HG03558 (cell line): ENCODE measurements around the gene AQP6.

ENCODE experiments used
- ATAC-seq: cut with Tn5 transposase; IDR thresholded peaks from one replicate; pipeline ENCODE4 v1.9.1; 2021; ENCODE audit warnings: moderate number of reproducible peaks; ENCODE audit not compliant: unreplicated experiment; ENCODE audit errors: extremely low read depth

AQP6 gene

GRCh38 chr12:49942921-49943624, 29.7 kb upstream of the AQP6 start:
- no peak for ATAC-seq

- ATAC-seq, result no peak
These were observed 29.2 kb upstream of the AQP6 start for GRCh38 chr12:49943625-49943960.

GRCh38 chr12:49944046-49944445, 28.7 kb upstream of the AQP6 start:
- no peak for ATAC-seq

DNA sequence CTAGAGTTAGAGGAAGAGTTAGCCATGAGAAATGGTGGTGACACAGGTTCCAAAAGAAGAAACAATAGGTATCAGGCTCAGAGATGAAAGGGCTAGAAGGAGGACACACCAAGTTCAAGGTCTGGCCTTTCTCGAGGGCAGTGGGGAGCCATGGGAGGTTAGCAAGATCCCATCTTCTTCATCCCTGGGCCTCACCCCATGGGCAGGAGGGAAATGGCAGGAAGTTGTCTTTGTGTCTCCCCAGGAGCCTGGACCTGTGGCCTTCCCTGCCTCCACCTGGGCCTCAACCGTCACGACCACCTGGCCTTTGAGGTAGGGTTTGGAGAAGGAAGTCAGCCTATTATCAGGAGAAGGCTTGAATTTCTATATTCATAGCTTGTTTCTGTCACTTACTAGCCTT, 28.0 kb upstream of the AQP6 start:
- no peak for ATAC-seq

DNA sequence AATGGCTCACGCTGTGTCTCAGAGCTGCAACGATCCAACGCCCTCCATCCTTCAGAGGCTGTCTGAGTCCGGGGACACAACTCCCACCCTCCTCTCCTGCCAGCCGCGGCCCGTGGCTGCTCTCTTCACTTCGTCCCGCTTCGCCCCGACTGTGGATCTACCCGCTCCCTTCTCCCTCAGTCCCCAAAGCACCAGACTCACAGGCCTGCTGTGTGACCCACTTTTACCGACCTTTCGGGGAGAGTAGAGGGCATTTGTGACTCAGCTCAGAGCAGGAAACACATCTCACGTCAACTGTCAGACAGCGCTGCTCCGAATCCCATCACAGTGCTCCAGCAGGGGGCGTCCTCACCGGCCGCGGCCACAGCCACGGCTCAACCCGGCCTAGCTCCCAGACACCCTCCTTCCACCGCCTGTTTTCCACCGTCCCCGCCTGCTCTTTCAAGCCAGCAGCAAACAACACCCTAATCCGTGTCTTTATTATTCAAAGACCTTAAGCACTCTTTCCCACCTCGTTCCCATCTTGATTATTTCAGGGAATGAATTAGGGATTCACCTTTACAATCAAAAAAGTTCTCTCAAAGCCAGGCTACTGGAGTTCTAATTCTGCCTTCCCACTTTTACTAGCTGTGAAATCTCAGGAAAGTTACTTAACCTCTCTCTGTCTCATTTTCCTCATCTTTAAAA, 27.2 kb upstream of the AQP6 start:
- ATAC-seq, result no peak

DNA sequence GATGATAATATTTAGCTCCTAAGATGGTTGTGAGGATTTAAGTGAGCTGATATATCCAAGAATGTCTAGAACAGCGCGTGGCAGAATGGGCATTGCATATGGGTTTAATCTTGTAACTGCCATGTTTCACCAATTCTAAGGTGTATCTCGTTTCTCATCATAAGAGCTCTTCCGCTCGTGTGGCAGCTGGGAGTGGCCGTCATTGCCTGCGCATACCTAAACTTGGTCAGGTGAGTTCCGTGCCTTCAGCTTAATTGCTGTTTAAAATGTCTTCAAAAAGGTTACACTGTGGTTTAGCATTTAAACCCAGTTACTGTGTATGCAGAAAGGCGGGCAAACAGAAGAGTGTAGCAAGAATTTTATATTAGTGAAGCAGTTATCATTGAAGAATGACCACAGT, 26.7 kb upstream of the AQP6 start:
- ATAC-seq, result no peak

GRCh38 chr12:49946497-49946896, 26.2 kb upstream of the AQP6 start:
- ATAC-seq, result no peak

DNA sequence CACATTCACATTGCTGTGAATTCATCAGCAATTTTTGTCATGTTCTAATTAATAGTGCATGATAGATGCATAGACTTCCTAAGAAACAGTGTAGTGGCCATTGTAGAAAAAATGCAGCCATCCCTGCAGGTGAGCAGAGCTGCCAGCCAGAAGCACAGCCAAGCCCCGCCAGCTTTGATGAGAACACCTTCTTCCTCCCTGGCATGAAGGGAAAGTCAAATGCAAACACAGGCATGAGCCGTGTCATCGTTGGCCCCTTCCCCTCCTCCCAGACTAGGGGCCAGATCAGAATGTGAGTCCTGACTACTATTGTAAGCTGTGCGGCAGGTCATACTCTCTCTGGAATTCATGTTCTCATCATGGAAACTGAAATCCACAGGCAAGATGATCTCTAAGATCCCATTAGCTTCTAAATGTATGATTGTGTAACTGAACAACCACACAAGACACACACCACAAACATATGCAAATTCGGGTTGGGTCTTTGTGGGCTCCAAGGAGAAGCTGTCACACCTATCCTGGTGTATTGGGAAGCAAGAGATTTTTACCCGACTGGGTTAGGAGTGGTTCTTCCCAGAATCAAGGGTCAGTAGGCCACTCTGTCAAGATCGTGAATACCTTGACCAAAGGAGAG, 25.0 kb upstream of the AQP6 start:
- no peak for ATAC-seq

DNA sequence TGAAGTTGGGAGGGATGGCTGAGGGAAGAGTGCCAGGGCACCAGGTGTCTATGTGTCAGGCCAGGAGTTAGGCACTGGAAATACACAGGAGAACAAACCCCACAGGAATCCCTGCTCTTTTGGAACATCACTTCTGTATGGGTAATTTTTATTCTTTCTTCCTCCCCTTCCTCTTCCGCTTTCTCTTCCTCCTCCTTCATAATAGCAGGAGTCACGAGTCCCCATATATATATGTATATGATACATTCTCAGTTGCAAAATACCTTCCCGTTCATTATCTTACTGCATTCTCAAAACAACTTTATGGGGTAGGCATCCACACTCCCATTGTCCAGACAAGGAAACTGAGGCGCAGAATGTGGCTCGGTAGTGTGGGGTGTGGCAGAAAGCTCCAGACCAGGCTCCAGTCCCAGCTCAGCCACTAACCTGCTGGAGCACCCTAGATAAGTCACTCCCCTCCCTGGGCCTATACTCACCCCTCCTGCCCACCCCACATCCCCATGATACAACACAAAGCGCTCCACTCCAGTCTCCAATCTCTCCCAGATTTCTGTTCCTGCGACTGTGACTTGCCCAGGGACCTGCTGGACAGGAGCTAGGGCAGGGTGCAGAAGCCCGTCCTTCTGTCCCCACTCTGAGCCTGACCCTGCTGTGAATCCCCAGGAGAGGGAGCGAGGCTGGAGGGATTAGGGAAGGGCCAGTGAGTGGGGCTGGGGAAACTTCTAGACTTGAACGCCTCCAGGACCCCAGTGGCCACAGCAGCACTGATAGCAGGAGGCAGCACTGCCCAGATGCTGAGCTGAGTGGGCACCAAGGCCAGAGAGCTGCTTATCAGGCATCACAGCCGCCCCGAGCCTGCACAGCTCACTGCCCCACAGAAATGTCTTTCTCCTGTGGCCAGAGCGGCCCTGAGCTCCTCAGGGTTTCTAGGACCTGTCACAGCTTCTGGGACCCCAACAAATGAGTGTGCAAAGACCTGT, 23.6 kb upstream of the AQP6 start:
- ATAC-seq, result no peak

DNA sequence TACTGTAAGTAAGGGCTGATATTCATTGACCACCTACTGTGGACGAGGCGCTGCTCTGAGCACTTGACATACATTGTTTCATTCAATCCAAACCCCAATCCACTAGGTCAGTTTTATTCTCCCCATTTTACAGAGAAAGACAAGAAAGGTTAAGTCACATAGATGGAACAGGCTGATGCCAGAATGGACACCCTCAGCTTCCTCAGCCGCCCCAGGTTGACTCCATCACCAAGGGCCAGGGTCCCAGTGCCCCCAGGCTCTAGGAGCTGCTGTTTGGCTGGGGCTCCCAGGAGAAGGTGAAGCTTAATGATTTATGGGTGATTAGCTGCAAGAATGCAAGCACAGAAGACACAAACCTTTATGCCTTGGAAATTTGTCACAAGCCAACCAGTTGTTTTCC, 22.9 kb upstream of the AQP6 start:
- ATAC-seq, result no peak

- ATAC-seq, result no peak
These were observed 22.2 kb upstream of the AQP6 start, which contains the start of gene AQP2 for GRCh38 chr12:49950273-49951251. Gene AQP2, plus strand, starts transcription at chr12:49950737. Its CDS starts 94 bp downstream, at chr12:49950831.

DNA sequence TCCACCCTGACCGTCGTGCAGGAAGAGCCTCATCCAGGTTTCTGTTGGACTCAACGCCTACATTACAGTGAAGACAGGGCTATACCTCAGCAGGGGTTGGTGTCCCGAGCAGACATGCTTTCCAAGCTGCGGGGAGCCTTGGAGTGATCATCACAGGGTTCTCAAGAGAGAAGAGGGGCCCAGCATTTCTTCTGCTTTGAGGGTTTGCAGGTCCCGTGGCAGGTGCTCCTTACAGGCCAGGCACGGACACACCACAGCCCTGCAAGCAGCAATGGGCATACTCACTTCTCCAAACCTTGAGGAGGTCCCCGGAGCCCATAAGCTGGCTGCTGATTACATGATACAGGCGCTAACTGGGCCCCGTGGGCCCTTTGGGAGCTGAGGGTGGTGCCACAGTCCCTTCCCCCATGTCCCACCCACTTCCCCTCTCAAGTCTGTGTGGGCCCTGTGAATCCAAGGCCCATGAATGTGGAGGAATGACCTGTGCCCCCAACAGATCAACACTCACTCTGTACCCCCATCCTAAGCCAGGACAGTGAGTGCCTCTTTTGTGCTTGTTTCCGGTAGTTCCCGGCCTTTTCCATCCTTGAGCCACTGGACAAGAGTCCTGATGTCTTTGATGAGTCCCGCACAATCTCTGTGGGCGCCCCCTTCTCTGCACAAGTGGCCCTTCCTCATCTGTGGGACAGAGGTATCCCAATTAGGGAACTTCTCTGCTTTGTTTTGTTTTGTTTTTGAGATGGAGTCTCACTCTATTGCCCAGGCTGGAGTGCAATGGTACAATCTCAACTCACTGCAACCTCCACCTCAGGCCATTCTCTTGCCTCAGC, 21.1 kb upstream of the AQP6 start:
- no peak for ATAC-seq

- ATAC-seq, result no peak
These were observed 20.2 kb upstream of the AQP6 start for GRCh38 chr12:49952391-49953055.

DNA sequence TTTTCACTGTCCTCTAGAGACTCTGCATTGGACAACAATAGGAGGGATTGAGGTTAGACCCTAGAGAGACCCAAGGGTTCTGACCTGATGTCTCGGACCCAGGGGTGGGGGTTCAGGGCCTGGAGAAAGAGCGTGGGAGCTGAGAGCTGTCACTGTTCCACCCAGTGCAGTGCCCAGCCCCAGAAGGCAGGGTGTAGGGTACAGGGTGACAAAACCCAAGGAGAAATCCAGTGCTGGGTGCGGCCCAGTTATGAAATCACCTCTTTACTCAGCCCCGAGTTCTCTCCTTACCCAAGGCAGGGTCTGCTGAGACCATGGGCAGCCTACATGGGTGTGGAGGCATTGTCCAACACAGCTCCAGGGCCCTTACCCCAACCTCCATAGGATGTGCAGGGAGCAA, 19.6 kb upstream of the AQP6 start:
- ATAC-seq, result no peak

DNA sequence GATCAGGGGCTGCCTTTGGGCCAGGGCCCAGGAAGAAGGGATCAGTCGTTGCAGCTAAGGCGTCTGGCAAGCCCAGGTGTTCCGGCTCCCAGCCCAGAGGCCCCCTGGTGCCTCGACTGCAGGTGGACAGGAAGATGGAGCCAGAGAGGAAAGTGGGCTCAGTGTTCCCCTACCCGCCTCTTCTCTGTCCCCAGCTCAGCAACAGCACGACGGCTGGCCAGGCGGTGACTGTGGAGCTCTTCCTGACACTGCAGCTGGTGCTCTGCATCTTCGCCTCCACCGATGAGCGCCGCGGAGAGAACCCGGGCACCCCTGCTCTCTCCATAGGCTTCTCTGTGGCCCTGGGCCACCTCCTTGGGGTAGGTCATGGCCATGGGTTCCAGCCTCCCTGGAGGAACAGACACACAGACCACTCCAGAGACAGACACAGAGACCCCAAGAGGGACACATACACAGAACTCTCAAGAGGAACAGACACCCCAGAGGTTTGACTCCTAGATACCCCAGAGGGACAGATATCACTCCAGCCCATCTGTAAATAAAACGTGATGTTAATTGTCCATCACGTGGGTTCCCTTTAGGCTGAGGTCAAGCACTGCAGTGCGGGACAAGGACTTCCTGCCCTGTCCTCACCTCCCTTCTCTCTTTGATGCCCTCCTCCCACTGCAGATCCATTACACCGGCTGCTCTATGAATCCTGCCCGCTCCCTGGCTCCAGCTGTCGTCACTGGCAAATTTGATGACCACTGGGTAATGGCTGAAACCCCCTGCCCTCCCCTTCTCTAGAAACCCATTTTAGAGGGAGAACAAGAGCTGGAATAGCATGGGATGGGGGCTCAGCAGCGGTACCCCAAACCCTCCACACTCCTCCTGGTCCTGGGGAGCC, 18.5 kb upstream of the AQP6 start:
- ATAC-seq, result no peak

DNA sequence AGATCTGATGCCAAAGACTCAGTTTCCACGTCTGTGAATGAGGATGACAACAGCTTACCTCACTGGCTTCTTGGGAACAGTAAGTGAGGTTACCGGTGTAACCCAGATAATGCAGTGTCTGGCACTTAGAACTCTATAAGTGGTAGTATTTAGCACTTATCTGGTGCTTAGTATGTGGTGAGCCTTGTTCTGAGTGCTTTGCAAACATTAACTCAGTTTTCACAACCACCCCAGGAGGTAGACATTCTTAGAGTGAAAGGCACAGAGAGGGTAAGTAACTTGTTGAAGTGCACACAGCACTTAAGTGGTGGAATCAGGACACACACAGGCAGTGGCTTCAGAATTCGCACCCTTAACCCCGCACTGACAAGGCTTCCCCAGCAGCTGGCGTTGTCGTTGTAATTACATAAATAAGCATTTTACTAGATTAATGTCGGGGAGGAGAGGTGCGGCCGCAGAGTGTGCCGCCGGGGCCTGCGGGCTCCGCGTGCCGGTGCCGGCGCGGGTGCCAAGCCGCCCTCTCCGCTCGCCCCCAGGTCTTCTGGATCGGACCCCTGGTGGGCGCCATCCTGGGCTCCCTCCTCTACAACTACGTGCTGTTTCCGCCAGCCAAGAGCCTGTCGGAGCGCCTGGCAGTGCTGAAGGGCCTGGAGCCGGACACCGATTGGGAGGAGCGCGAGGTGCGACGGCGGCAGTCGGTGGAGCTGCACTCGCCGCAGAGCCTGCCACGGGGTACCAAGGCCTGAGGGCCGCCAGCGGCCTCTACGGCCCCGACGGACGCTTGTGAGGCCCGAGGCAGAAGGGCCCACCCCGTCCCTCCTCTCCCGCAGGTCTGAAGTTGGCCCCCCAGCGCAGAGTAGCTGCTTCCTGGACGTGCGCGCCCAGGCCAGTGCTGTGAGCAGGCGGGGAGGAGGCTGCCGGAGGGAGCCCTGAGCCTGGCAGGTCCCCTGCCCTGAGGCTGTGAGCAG, 17.6 kb upstream of the AQP6 start:
- ATAC-seq, result no peak
